HG02970 (cell line): Measurements from ENCODE around the gene PPP1R18.
"Not testable (repeated sequence)": the region's sequence is repeated elsewhere in the genome, so short reads cannot be mapped to it uniquely, and the experiment has no call there.

Experiments
- ATAC-seq: cut with Tn5 transposase; IDR thresholded peaks from one replicate; pipeline ENCODE4 v1.9.1; 2021; ENCODE audit warnings: mild to moderate bottlenecking, moderate library complexity, moderate number of reproducible peaks; ENCODE audit not compliant: unreplicated experiment, low FRiP score

The PPP1R18 gene

DNA sequence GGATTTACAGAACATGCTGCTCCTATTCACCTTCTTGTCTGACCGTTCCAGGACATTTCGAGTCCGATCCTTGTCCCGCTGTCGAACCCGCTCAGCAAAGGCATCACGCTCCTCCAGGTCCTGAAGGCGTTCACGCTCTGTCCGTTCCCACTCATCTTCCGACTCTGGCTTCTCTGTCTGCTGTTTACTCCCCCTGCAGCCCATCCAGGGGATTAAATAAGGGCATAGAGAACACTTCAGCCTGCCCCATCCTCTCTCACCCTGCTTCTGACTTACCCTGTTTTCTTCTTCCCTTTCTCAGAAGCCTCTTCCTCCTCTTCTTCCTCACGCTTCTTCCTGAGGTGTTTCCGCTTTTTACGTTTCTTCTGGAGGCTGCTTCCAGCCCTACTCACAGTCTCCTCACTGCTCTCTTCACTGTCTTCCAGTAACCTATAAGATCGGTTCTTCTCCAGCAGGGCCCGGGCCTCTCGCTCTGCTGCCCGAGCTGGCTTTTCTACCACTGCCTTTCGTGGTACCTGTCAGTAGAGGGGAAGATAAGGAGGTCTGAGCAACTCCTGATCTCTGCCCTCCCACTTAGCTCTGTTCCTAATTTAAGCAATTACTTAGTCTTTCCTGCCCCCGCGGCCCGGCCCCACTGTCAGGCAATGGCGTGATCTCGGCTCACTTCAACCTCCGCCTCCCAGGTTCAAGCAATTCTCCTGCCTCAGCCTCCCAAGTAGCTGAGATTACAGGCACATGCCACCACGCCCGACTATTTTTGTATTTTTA lies 15.5 kb downstream of the PPP1R18 start:
- ATAC-seq, result no peak

DNA sequence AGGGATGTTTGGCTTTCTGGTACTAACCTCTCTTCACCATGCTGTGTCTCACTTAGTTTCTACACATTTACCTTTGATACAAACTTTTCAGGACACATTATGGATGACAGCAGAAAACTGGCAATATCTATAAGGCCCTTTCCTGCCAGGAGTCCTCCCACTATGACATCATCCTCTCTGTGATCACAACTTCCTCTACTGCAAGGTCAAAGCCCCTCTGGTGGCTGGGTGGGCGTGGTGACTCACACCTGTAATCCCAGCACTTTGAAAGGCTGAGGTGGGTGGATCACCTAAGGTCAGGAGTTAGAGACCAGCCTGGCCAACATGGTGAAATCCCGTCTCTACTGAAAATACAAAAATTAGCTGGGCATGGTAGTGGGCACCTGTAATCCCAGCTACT lies 20.1 kb downstream of the PPP1R18 start:
- not testable (repeated sequence) for ATAC-seq

DNA sequence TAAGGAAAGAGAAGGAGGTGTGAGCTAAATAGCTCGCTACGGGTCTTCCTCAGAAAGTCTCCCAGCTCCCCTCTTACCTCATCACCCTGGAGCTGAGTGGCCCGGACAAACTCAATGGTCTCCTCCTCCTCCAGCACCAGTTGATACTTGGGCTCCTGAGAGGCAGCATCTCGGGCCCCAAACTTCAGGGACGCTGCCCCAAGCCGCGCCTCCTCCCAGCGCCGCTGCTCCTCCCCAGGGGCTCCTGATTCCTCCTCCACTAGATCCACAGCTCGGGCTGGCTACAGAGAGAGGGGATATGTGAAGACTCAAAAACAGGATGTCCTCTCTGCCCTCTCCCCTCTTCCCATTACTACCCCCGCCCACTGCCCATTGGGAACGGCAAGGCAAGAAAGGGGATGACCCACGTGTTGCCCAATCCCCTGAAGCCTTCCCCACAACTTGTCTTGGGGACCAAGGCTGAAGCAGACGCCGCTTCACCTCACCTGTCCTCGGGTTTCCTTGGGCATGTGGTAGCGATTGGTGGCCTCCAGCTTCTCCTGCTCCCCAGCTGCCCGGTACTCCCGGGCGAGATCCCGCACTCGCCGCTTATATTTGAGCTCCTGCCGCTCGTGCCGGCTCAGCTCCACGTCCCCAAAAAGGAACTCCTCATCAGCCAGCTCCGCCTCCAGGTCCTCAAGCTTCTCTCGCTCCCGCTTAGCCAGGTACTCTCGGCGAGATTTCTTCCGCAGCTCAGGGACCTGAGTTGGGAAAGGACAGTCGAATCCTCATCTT lies 21.3 kb downstream of the PPP1R18 start:
- ATAC-seq, result no peak

DNA sequence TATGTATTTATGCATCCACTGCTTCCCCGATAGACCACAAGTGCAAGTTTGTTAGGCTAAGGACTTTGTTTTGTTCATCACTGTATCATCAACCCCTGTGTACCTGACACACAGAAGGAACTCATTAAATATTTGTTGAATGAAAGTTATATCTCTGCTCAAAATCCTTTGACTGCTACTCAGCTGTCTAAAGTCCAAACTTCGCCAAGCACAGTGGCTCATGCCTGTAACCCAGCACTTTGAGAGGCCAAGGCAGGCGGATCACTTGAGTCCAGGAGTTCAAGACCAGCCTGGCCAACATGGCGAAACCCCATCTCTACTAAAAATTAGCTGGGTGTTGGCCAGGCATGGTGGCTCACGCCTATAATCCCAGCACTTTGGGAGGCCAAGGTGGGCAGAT lies 28.5 kb downstream of the PPP1R18 start:
- not testable (repeated sequence) for ATAC-seq

DNA sequence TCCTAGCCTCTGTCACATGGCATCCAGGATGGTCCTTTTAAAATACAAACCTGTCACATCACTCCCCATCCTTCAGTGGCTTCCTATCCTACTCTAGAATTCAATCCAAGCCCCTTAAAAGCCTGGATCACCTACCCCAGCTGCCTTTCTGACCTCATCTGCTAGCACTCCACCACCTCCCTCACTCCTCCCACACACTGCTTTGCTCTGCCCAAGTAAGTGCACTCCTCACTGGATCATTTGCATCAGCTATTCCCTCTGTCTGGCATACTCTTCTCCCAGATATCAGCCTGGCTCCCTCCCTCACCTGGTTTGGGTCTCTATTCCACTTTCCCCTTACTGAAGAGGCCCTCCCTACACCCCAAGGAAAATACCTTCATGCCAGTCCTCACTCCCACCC lies 29.0 kb downstream of the PPP1R18 start:
- no peak for ATAC-seq

DNA sequence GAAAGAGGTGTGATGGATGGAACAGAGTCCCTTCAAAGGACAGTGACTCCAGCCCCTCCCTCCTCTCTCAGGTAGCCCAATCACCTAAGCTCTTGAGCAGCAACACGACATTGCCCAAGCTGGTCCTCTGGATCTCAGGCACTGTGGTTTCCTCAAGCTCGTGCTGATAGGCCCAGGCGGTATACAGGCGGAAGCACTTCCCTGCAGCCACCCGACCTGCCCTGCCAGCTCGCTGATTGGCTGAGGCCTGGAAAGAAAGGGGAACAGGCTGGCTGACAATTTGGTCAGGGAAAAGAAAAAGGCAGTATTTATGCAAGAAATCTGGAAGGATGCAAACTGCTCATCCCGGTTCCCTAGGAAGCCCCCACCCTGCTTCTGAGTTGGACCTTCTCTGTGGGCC lies 29.9 kb downstream of the PPP1R18 start:
- ATAC-seq, result no peak

DNA sequence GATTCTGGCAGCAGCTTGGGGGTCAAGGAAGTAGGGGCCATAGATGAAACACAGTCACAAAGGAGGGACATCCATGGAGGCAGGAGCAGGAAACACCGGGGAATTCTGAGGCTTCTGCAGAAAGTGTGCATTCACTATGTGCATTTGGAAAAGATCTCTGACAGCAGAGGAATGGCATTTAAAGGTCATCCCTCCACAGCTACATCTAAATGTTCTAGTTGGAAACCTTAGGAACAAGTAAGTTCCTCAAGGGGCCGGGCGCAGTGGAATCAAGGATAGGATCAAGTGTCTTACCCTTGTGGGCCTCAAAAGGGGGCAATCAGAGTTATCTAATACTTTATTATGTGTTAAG lies 30.7 kb downstream of the PPP1R18 start:
- ATAC-seq, result no peak

DNA sequence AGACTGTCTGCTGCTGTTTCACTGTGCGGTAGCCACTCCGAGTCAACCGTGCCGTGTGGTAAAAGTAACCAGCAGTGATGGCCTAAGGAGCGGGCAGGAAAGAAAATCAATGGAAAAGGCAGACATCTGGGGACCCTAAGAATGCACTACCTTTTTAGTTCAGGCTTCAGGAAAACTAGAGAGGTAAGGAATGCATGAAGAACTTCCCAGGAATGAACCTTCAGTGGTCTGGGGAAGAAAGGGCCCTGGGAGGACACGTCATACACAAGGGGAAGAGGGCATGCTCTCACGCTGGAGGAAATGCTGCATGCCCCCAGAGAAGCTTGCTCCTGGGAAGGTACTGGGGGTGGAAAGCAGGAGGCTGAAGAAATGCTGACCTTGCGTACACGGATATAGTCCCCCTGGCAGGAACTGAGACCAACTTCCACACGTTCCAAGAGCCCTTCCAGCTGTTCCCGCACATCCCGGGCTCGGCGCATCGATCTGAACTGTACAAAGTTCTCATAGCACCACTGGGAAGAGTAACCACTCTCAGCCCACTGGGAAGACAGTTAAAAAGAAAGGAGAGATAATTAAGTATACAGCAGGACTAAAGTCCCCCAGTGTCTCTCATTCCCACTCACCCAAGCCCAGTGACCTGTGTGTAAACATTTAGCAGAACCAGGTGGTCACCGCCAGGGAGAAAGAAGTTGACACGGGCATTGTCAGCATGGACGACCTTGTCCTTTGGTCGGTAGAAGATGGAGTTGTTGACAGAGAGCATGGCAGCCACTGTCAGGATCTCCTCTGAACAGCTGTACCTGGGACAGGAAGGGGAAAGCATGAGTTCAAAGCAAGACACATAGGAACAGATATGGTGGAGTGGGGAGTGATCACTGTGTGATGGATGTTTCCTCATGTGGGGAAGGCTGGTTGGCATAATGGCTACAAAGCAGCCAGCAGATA lies 31.4 kb downstream of the PPP1R18 start:
- ATAC-seq, result no peak

DNA sequence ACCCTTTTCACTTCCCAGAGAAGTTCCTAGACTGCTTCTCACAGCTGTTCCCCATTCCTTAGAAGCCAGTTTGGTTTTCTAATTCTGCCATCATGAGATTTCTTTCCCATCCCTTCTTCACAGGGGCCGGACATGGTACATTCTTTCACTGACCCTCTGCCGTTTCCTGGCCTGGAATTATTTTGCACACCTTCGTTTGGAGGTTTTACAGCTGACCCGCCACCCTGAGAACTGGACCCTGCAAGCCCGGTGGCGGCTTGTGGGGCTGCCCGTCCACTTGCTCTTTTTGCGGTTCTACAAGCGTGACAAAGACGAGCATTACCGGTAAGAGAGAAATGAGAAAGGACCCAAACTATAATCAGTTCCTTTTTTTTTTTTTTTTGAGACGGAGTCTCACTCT lies 35.3 kb downstream of the PPP1R18 start:
- ATAC-seq, result no peak

DNA sequence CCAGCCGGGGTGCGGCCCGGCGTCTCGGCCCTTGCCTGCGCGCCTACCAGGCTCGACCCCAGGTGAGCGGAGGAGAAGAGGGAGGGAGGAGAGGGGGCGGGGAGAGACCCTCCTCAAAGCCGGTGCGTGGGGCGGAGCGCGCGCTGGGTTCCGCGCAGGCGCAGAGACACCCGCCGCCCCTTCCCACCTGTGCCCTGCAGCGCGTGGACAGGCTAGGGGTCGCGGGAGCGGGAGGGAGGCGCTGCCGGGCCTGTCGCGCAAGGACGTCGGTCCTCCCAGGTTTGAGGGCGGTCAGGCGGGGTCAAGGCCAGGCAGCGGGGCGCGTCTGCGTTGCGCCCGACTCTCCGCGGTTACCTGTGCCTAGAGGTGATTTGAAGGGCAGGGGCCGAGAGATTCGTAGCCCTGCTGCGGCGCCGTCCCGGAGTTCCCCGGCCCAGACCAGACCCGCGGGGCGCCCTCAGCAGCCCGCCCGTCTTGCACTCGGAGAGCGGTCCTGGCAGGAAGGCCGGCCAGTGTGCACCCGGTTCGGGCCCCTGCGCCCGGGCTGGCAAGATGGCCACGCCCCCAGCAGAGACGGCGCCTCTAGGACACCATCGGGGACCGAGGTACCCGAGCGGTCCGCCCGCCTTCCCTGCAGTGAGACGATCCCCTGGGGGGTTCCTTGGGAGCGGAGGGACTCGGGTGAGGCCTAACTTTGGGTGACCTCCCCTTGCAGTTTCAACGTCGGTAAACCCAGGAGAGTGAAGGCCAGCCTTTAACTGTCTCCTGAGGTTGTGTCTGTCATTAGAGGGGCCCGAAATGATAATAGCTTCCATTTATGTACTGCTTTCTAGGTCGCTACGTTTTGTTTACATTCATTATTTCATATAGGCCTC lies 39.0 kb downstream of the PPP1R18 start:
- peak; percentile 60 for ATAC-seq

DNA sequence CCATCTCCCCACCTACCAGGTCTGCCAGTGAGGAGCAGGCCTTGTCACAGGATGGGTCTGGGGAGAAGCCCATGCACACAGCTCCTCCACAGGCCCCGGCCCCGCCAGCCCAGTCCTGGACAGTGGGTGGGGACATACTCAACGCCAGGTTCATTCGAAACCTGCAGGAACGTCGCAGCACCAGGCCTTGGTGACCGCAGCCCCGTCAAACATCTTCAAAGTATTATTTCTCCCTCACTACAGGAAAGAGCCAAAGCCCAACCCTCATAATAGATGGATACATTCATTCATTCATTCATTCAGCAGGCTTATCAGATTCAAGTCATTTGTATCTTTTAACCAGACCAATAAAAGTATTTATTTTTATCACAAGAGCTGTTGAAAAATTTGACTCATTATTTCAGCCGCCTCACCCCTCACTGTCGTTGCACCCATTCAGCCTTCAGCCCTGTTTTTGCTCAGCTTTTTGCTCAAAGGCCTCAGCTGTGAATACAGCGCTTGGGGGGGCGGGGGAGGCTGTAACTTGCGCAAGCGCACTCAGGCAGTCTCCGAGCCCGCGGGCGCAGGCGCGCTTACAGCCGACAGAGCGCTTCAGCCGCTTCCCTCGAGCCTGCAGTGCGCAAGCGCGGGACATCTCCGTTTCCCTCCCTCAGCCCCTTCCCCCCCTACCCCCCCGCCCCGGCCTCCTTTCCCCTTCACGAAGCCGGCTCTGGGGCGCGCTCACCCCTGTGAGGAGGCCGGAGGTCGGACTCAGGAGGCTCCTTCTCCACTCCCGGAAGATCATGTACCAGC lies 39.8 kb downstream of the PPP1R18 start, which contains the start of gene C6orf136:
C6orf136 (plus strand) TSS at position 684 of the 792 bp plus-strand sequence; CDS start at position 783, 99 bp downstream.
- ATAC-seq, result peak; percentile 53

DNA sequence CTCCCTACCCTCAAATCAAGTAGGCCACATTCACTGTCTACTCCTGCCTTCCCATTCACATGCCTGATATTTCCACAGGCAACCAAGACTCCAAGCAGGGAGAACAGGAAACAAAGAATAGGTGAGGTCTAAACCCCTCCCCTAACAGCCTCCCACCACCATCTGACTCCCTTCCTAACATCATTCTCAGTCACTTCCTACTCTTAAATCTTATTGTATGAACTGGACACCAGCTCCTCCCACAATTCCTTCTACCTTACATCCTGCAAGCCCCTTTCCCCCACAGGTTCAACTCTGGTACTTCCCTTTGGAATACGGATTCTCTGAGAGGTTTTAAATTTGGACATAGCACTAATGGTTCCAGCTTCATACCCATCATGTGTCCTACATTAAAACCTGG lies 40.5 kb downstream of the PPP1R18 start:
- no peak for ATAC-seq

DNA sequence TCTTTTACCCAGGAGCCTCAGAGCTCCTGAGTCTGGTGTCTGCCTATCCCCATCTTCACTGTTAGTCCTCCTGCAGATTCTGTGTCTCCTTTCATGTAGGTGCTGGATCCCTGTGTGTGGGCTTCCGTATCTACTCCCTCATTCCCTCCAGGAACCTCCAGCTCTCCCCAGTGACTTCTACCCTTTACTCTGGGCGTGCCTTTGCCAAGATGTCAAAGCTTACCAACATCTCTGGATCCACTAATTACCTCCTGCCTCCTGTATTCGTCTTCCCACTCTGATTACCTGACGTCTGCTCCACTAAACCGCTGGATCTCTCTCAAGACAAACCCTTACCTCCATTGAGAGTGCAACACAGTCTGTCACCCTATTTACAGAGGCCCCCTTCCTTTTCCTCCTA lies 41.7 kb downstream of the PPP1R18 start:
- no peak for ATAC-seq

DNA sequence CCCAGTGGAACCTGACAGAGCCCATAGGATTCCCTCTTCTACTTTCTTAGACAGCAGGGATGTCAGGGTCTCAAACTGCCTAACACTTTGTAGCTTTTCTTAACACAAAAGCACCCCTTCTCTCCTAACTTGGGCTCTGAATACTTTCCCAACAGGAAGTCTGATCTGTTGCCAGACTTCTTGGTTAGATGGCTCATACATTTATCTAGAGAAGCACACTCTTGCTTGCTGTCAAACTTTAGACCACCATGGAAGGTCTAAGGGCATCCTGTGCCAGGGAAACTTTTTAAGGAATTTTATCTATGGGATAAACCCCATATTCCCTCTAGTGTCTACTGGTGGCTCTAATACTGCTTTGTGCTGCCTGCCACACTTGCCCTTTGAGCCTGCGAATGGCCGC lies 42.8 kb downstream of the PPP1R18 start:
- ATAC-seq, result no peak

DNA sequence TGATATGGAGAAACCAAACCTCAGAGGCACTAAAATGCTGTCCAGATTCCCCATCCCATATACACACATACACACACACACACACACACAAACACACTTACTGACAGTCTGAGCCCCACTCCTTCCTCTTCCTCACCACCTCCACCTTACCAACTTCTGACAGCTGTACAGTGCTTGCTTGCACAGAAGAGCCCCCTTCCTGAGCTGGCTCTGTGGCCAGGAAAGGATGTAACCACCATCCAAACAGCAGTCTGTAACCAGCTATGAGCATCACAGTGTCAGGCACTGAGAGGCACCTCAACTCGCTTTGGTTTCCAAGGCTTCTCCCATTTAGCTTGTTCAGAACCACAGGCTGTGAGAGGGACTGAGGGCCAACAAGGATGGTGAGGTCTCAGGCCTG lies 45.4 kb downstream of the PPP1R18 start:
- ATAC-seq, result no peak

DNA sequence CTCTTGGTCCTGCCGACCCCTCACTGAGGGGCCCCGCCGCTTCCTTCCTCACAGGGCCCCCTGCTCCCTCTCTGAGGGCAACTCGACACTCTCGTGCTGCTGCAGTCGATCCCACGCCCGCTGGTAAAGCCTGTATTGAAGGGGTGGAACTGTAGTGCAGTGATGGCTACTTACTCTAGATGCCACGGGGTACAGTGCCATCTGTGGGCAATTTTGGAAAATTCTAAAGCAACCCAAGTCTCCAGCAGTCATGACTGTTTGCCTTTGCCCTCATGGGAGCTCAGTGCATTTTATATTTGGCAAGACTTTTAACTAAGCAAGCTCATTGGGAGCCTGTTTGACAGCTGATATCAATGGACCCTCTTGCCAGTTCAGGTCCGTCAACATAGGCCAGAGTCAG lies 46.0 kb downstream of the PPP1R18 start:
- no peak for ATAC-seq

DNA sequence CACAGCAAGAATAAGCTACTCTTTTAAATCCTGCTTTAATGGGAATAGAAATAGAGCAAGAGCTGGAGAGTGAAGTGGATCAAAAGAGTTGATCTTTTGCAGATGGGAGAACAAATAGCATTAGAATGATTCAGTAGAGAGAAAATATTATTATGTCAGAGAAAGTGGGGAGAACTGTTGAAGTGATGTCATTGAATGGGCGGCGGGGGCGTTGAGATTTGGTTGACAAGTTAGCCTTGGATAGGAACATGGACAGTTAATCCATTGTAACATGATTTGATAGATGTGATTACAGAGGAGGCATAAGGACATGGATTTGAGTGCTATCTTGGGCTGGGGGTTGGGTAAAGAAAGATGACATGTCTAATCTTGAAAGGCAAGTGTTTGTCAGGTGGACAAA lies 50.6 kb downstream of the PPP1R18 start:
- no peak for ATAC-seq

DNA sequence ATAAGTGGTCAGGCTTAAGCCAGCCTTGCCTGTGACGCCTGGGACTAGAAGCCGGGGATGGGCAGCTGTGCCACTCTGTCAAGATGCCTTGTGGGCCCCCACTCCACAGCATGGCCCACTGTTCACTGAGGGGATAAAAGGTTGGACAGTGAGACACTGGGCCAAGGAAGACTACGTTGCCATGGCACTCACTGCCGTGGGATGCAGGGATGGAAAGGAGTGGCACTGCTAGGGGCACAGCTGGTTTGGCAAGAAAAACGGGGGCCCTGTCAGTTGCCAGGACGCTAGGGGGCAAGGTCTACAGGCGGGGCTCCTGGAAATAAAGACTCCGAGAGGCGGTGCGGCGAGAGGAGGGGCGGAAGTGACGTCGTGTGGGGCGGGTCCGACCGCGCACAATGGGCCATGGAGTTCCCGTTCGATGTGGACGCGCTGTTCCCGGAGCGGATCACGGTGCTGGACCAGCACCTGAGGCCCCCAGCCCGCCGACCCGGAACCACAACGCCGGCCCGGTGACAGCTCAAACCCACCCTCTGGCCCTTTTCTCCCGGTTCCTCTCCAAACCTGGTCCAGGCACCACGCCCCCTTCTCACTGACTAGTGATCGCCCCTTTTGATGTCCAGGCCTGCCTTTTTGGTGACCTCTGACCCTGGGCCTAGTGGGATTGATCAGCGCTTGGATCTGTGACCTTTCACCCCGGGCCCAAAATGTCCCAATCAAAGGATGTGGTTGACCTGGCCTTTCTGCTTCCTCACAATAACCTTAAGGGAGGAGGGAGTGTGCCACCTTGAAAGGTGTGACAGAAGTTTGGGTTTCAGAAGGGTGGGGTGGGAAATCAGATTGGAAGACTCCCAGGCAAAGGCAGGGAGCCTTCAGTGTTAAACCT lies 59.7 kb downstream of the PPP1R18 start, which contains the start of gene ATAT1:
ATAT1 (plus strand) TSS at position 391 of the 883 bp plus-strand sequence.
- peak; percentile 60 for ATAC-seq
